Measurements from ENCODE around the gene SIGLEC9.

GRCh38 chr19:51144482-51145045, 19.9 kb downstream of the SIGLEC9 start:
- TF ChIP-seq POLR2AphosphoS5 (IDR thresholded peaks at IDR 0.05; ENCODE audit: borderline replicate concordance, low read depth, low read length): no peak
- TF ChIP-seq EZH2 (IDR thresholded peaks at IDR 0.05): no peak
- TF ChIP-seq FOXP2 (optimal IDR thresholded peaks at IDR 0.05; ENCODE audit: control extremely low read depth, extremely low read length, insufficient read depth): no peak

Data from SK-N-MC (cell line).